Measurements from ENCODE around the gene PDE11A.

GRCh38 chr2:177679611-177680605 lies 392.7 kb downstream of the PDE11A start:
- TF ChIP-seq, protein P1, sequence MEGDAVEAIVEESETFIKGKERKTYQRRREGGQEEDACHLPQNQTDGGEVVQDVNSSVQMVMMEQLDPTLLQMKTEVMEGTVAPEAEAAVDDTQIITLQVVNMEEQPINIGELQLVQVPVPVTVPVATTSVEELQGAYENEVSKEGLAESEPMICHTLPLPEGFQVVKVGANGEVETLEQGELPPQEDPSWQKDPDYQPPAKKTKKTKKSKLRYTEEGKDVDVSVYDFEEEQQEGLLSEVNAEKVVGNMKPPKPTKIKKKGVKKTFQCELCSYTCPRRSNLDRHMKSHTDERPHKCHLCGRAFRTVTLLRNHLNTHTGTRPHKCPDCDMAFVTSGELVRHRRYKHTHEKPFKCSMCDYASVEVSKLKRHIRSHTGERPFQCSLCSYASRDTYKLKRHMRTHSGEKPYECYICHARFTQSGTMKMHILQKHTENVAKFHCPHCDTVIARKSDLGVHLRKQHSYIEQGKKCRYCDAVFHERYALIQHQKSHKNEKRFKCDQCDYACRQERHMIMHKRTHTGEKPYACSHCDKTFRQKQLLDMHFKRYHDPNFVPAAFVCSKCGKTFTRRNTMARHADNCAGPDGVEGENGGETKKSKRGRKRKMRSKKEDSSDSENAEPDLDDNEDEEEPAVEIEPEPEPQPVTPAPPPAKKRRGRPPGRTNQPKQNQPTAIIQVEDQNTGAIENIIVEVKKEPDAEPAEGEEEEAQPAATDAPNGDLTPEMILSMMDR (conservative IDR thresholded peaks at IDR 0.05): no peak
- TF ChIP-seq ZFX (IDR thresholded peaks at IDR 0.05): no peak

All from C4-2B (cell line).